ENCODE results near the gene ARL3. TPM values are rescaled to one million over a fixed set of nuclear protein-coding genes. Genes with fewer than 3 reads are reported as not detected.

ARL3 gene
- total and polyA plus RNA-seq, 2 of the 4 experiments (the other 2 are of a cell fraction) = 5.0 to 14.3 TPM

GRCh38 chr10:102648269-102648888 lies 65.8 kb downstream of the ARL3 start:
- Histone ChIP-seq H3K18ac (ENCODE audit: low read depth, low read length) (no peak overlapping the region), H4K91ac (ENCODE audit: insufficient read depth, low read depth, low read length) (no peak overlapping the region), H3K36me3 (ENCODE audit: control insufficient read depth, insufficient read depth, low read length) (peaks cover 32% of the 10 kb centered on the region), H3K23ac (ENCODE audit: low read depth, low read length) (peak overlapping the region; percentile 83; the same call in 1 of the 2 replicates), H4K8ac (ENCODE audit: low read depth in 2 of 2, low read length in 2 of 2) (no peak overlapping the region), H3K4me1 (ENCODE audit: control insufficient read depth, insufficient read depth, low read length) (peaks cover 40% of the 10 kb centered on the region), H3K79me1 (ENCODE audit: low read depth in 1 of 2, low read length in 2 of 2) (peaks cover 1 to 75% of the 10 kb centered on the region in 2 experiments; a peak in 3 of 4 replicates), H3K9me3 (ENCODE audit: control insufficient read depth, insufficient read depth, low read length) (no peaks in the 10 kb centered on the region), H3K56ac (ENCODE audit: extremely low read depth, insufficient read depth, low read length) (no peak overlapping the region), H2AK5ac (ENCODE audit: low read depth, low read length) (peak overlapping the region; percentile 44; the same call in 1 of the 2 replicates), H3K9me1 (ENCODE audit: insufficient read depth, low read length) (peaks cover 43% of the 10 kb centered on the region), H2BK120ac (ENCODE audit: low read depth, low read length) (peak overlapping the region; percentile 3; the same call in 1 of the 2 replicates), H2BK20ac (ENCODE audit: low read depth, low read length) (no peak overlapping the region), H2BK15ac (ENCODE audit: low read depth, low read length) (no peak overlapping the region), H3K4me3 (ENCODE audit: insufficient read depth, low read depth, low read length) (peak overlapping the region; percentile 15; the same call in 1 of the 2 replicates), H3K4ac (ENCODE audit: low read depth, low read length) (peak overlapping the region; percentile 65; the same call in 1 of the 2 replicates), H3K14ac (replicated peaks; ENCODE audit: low read depth, low read length) (peak overlapping the region; percentile 61), H2AK9ac (replicated peaks; ENCODE audit: low read depth, low read length, poor library complexity) (peak overlapping the region; percentile 89), H3K27ac (ENCODE audit: insufficient read depth, low read length) (peak overlapping the region; percentile 3; the same call in 1 of the 2 replicates), H4K20me1 (ENCODE audit: insufficient read depth, low read length) (peaks cover 90% of the 10 kb centered on the region), H2AFZ (replicated peaks; ENCODE audit: low read length, poor library complexity) (no peak overlapping the region), H3K27me3 (ENCODE audit: control insufficient read depth, insufficient read depth, low read length) (no peaks in the 10 kb centered on the region), H2BK5ac (ENCODE audit: low read depth, low read length, poor library complexity, severe bottlenecking) (no peak overlapping the region), H3K4me2 (ENCODE audit: low read depth, low read length) (peak overlapping the region; percentile 81), H4K5ac (ENCODE audit: low read depth, low read length) (no peak overlapping the region), H3K9ac (ENCODE audit: low read depth, low read length) (peak overlapping the region; percentile 40)
- CTCF ChIA-PET = no interaction called here
- DNase-seq (no peak), ATAC-seq (ENCODE audit: low read depth) (no peak)
- dilution Hi-C loops (cut with HindIII; ENCODE audit: low sequenced_read_pairs, unreplicated experiment) (no loop called here), intact Hi-C loops (cut with micrococcal nuclease) (loop anchor here (10.0 kb wide), 1 partner anchor 254 kb away; the partner anchor contains the start of gene NFKB2), in situ Hi-C loops (cut with MboI; ENCODE audit: low sequenced_read_pairs) (no loop called here)
- BruUV-seq (replicated peaks) = no TSS peak
- 75% methylated on average over 4 of the region's 12 CpGs; no CpG with 5 or more reads in 1 of the 2 experiments for WGBS, 2 experiments (ENCODE audit: extremely low coverage in 2 of 2, insufficient read length in 1 of 2)
- no peak for TF ChIP-seq POLR2A (IDR thresholded peaks at IDR 0.05; ENCODE audit: low read depth, low read length)
- TF ChIP-seq MAZ (IDR thresholded peaks at IDR 0.05; ENCODE audit: borderline replicate concordance, low read depth, low read length) = no peak
- no peak for TF ChIP-seq FOS (IDR thresholded peaks at IDR 0.05; ENCODE audit: low read depth, low read length)
- TF ChIP-seq USF2 (IDR thresholded peaks at IDR 0.05; ENCODE audit: low read depth, low read length) = no peak
- no peak for TF ChIP-seq BHLHE40 (IDR thresholded peaks at IDR 0.05; ENCODE audit: low read depth, low read length)
- no peak for TF ChIP-seq MXI1 (IDR thresholded peaks at IDR 0.05; ENCODE audit: borderline replicate concordance, low read depth, low read length)
- TF ChIP-seq CHD1 (IDR thresholded peaks at IDR 0.05; ENCODE audit: low read depth, low read length) = no peak
- TF ChIP-seq CEBPB (IDR thresholded peaks at IDR 0.05; ENCODE audit: low read depth, low read length) = no peak
- no peak for TF ChIP-seq RAD21 (IDR thresholded peaks at IDR 0.05; ENCODE audit: low read length)
- TF ChIP-seq NFE2L2 (IDR thresholded peaks at IDR 0.05; ENCODE audit: low read depth, low read length) = no peak
- TF ChIP-seq RFX5 (IDR thresholded peaks at IDR 0.05; ENCODE audit: low read depth, low read length) = no peak
- TF ChIP-seq, protein P1, sequence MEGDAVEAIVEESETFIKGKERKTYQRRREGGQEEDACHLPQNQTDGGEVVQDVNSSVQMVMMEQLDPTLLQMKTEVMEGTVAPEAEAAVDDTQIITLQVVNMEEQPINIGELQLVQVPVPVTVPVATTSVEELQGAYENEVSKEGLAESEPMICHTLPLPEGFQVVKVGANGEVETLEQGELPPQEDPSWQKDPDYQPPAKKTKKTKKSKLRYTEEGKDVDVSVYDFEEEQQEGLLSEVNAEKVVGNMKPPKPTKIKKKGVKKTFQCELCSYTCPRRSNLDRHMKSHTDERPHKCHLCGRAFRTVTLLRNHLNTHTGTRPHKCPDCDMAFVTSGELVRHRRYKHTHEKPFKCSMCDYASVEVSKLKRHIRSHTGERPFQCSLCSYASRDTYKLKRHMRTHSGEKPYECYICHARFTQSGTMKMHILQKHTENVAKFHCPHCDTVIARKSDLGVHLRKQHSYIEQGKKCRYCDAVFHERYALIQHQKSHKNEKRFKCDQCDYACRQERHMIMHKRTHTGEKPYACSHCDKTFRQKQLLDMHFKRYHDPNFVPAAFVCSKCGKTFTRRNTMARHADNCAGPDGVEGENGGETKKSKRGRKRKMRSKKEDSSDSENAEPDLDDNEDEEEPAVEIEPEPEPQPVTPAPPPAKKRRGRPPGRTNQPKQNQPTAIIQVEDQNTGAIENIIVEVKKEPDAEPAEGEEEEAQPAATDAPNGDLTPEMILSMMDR (conservative IDR thresholded peaks at IDR 0.05; ENCODE audit: low read depth, low read length) = no peak
- no peak for TF ChIP-seq MAFK (IDR thresholded peaks at IDR 0.05; ENCODE audit: low read depth, low read length)
- TF ChIP-seq ELK1 (IDR thresholded peaks at IDR 0.05; ENCODE audit: borderline replicate concordance, low read depth, low read length) = no peak
- no peak for TF ChIP-seq RCOR1 (IDR thresholded peaks at IDR 0.05; ENCODE audit: insufficient replicate concordance, low read length)
- POLR2A ChIA-PET (ENCODE audit: unreplicated experiment) = no interaction called here

All from IMR-90 (cell line).